Measurements from ENCODE around the gene ATP5MG. TPM values are rescaled to one million over a fixed set of nuclear protein-coding genes. Genes with fewer than 3 reads are reported as not detected.
"Not testable (repeated sequence)": the region's sequence is repeated elsewhere in the genome, so short reads cannot be mapped to it uniquely, and the experiment has no call there.

ATP5MG gene
- total and polyA plus RNA-seq, 5 donors from 2014 or later: 154 to 706 (median 676) TPM

DNA sequence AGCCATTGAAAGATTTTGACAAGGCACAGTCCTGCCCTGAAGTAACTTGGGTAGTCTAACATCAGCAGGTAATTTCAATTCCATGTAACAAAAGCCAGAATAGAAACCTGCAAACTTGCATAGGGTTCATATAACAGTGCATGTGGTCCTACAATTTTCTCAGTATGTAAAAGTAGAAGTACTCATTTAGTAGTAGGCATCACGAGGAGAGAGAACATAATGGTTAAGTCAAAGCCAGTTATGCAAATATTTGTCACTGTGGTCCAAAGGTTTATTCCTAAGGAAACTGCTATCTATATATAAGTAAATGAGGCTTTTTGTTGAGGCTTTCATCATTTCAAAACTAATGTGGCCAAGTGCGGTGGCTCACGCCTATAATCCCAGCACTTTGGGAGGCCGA lies 10.1 kb downstream of the ATP5MG start:
- peaks cover 26% of the 10 kb centered on the region for H3K36me3 Mint-ChIP-seq
- H3K4me1 Mint-ChIP-seq: peaks cover 4 to 16% (median 11%) of the 10 kb centered on the region in 4 donors
- Histone ChIP-seq H3K27me3 (ENCODE audit: control insufficient read depth, insufficient read depth, low read length) (no peaks in the 10 kb centered on the region), H3K27ac (ENCODE audit: insufficient read depth, low read length, poor library complexity, severe bottlenecking) (no peak overlapping the region), H3K9me3 (ENCODE audit: control insufficient read depth in 2 of 2, low read length in 2 of 2) (no peaks in the 10 kb centered on the region), H3K4me1 (ENCODE audit: control insufficient read depth, insufficient read depth, low read length, poor library complexity, severe bottlenecking) (no peaks in the 10 kb centered on the region), H3K36me3 (ENCODE audit: control insufficient read depth, insufficient read depth, low read length) (peaks cover 38% of the 10 kb centered on the region), H3K4me3 (ENCODE audit: low read depth, low read length) (no peak overlapping the region)
- peak overlapping the region in 1 of 4 donors; percentile 8 for H3K4me3 Mint-ChIP-seq
- H3K9me3 Mint-ChIP-seq: no peaks in the 10 kb centered on the region
- ATAC-seq (ENCODE audit: low read depth in 2 of 2) (no peak), DNase-seq (no peak)
- H3K27me3 Mint-ChIP-seq: no peaks in the 10 kb centered on the region
- no peak overlapping the region for H3K27ac Mint-ChIP-seq

DNA sequence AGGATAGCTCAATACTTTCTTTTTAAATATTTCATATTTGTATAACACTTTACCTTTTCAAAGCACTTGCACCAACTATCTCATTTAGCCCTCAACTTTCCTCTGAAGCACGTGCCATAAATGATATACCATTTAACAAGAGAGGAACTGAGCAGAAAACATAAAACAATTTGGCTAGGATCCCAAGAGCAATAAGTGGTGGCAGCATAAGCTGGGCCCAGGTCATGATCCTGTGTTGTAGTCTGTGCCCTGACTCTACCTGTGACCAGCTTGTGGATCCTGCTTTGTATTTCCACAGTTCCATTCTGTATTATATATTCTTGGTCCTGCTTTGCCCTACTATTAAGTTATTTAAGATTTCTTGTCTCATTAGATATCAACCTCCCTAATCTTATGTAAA lies 11.5 kb downstream of the ATP5MG start:
- H3K9me3 Mint-ChIP-seq: no peaks in the 10 kb centered on the region
- Histone ChIP-seq H3K27ac (ENCODE audit: insufficient read depth, low read length, poor library complexity, severe bottlenecking) (peak overlapping the region; percentile 19), H3K4me3 (ENCODE audit: low read depth, low read length) (no peak overlapping the region), H3K4me1 (ENCODE audit: control insufficient read depth, insufficient read depth, low read length, poor library complexity, severe bottlenecking) (no peaks in the 10 kb centered on the region), H3K9me3 (ENCODE audit: control insufficient read depth in 2 of 2, low read length in 2 of 2) (no peaks in the 10 kb centered on the region), H3K36me3 (ENCODE audit: control insufficient read depth, insufficient read depth, low read length) (peaks cover 26% of the 10 kb centered on the region), H3K27me3 (ENCODE audit: control insufficient read depth, insufficient read depth, low read length) (no peaks in the 10 kb centered on the region)
- H3K27me3 Mint-ChIP-seq: no peaks in the 10 kb centered on the region
- no peak overlapping the region for H3K4me3 Mint-ChIP-seq
- no peak for ATAC-seq (ENCODE audit: low read depth in 2 of 2)
- no peak for DNase-seq
- peak overlapping the region in 2 of 3 donors; percentile 4 to 76 for H3K27ac Mint-ChIP-seq
- peaks cover 19% of the 10 kb centered on the region for H3K36me3 Mint-ChIP-seq
- H3K4me1 Mint-ChIP-seq: peaks cover 4 to 12% (median 9%) of the 10 kb centered on the region in 4 donors

DNA sequence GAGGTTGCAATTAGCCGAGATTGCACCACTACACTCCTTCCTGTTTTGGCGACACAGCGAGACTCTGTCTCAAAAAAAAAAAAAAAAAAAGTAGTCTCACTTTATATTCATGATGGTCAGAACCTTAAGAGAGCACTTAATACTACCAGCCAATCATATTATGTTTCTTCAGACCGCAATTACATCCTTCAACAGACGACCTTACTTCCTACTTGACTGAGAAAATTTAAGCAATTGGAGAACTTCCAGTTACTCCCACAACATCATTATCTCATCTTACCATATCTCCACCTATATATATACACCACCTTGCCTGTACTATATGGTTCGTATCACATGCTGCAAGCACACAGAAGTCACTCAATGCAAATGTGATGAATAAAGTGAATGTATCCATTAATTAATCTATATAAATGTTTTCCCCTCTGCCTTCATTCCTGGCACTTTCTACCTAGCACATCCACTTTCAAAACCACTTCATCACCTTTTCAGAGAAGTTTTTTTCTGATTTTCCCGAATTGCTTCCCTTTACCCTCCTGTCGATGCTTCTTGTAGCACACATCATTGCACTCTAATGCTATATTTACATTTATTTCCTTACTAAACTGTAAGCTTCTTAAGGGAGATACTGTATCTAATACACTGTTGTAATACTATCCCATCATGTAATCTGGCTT lies 13.8 kb downstream of the ATP5MG start:
- ATAC-seq (ENCODE audit: low read depth in 2 of 2): no peak

DNA sequence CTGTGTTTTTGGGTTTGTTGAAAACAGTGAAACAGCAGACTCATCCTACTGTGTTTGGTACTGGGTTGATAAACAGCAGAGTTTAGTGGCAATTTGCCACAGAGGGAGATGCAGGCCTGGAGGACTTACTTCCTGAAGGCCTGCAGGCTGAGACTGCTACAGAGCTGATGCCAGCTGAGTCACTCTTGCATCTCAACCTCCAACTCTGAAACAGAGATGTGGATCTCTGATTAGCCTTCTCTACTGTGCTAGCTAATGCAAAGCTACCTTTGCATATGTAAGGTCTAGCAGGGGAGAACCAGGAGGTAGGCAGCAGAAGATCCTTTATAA lies 14.3 kb downstream of the ATP5MG start:
- H3K27me3 ChIP-seq (ENCODE audit: control insufficient read depth, insufficient read depth, low read length): no peaks in the 10 kb centered on the region
- Mint-ChIP-seq H3K9me3 (no peaks in the 10 kb centered on the region), H3K4me1 (peaks cover 0 to 8% (median 4%) of the 10 kb centered on the region in 4 donors), H3K27me3 (no peaks in the 10 kb centered on the region), H3K27ac (no peak overlapping the region), H3K4me3 (no peak overlapping the region), H3K36me3 (peaks cover 11% of the 10 kb centered on the region)
- peaks cover 12% of the 10 kb centered on the region for H3K36me3 ChIP-seq (ENCODE audit: control insufficient read depth, insufficient read depth, low read length)
- ATAC-seq (ENCODE audit: low read depth in 2 of 2): peak; percentile 65 to 76
- H3K4me3 ChIP-seq (ENCODE audit: low read depth, low read length): no peak overlapping the region
- no peaks in the 10 kb centered on the region for H3K4me1 ChIP-seq (ENCODE audit: control insufficient read depth, insufficient read depth, low read length, poor library complexity, severe bottlenecking)
- H3K27ac ChIP-seq (ENCODE audit: insufficient read depth, low read length, poor library complexity, severe bottlenecking): no peak overlapping the region
- H3K9me3 ChIP-seq (ENCODE audit: control insufficient read depth in 2 of 2, low read length in 2 of 2): no peaks in the 10 kb centered on the region
- DNase-seq: peak in 1 of 3 donors; percentile 39

More for the DNA sequence above, 13.8 kb downstream of the ATP5MG start:
- no peak overlapping the region for H3K27ac Mint-ChIP-seq
- H3K27me3 ChIP-seq (ENCODE audit: control insufficient read depth, insufficient read depth, low read length): no peaks in the 10 kb centered on the region
- no peaks in the 10 kb centered on the region for H3K9me3 ChIP-seq (ENCODE audit: control insufficient read depth in 2 of 2, low read length in 2 of 2)
- H3K36me3 ChIP-seq (ENCODE audit: control insufficient read depth, insufficient read depth, low read length): peaks cover 15% of the 10 kb centered on the region
- H3K27me3 Mint-ChIP-seq: no peaks in the 10 kb centered on the region
- no peak overlapping the region for H3K4me3 ChIP-seq (ENCODE audit: low read depth, low read length)
- no peak overlapping the region for H3K4me3 Mint-ChIP-seq
- no peaks in the 10 kb centered on the region for H3K4me1 ChIP-seq (ENCODE audit: control insufficient read depth, insufficient read depth, low read length, poor library complexity, severe bottlenecking)
- H3K36me3 Mint-ChIP-seq: peaks cover 16% of the 10 kb centered on the region
- H3K27ac ChIP-seq (ENCODE audit: insufficient read depth, low read length, poor library complexity, severe bottlenecking): no peak overlapping the region
- H3K9me3 Mint-ChIP-seq: no peaks in the 10 kb centered on the region
- no peak for DNase-seq
- peaks cover 4 to 13% (median 4%) of the 10 kb centered on the region in 4 donors for H3K4me1 Mint-ChIP-seq

DNA sequence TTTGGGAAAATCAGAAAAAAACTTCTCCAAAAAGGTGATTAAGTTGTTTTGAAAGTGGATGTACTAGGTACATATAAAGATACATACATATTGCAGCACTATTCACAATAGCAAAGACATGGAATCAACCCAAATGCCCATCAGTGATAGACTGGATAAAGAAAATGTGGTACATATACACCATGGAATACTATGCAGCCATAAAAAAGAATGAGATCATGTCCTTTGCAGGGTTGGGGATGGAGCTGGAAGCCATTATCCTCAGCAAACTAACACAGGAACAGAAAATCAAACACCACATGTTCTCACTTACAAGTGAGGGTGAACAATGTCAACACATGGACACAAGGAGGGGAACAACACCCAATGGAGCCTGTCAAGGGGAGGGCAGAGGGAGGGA lies 15.5 kb downstream of the ATP5MG start:
- not testable (repeated sequence) for H3K27ac ChIP-seq (ENCODE audit: insufficient read depth, low read length, poor library complexity, severe bottlenecking); H3K27me3 Mint-ChIP-seq; H3K4me3 ChIP-seq (ENCODE audit: low read depth, low read length); H3K27ac Mint-ChIP-seq; H3K4me1 ChIP-seq (ENCODE audit: control insufficient read depth, insufficient read depth, low read length, poor library complexity, severe bottlenecking); H3K4me3 Mint-ChIP-seq; ATAC-seq (ENCODE audit: low read depth in 2 of 2); H3K9me3 Mint-ChIP-seq; H3K27me3 ChIP-seq (ENCODE audit: control insufficient read depth, insufficient read depth, low read length); DNase-seq; H3K9me3 ChIP-seq (ENCODE audit: control insufficient read depth in 2 of 2, low read length in 2 of 2); H3K4me1 Mint-ChIP-seq; H3K36me3 Mint-ChIP-seq
- H3K36me3 ChIP-seq (ENCODE audit: control insufficient read depth, insufficient read depth, low read length): peaks cover 12% of the 10 kb centered on the region

DNA sequence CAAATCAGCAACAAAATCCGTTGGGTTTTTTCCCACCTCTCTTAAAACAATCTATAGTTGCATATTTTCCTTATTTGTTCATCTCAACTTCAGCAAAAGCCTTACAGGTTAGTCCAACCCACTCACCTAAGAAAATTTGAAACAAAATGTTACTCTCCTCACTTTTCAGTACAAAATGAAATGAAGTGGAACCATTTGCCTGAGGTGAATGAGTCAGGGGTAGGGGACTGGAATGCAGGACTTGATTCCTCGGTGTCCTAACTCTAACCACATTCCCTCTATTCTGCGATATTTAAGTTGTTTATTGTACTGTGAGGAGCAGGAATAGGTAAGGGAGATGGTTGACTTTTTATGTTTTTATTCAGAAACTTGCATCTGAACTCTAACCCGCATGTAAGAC lies 16.4 kb downstream of the ATP5MG start:
- Histone ChIP-seq H3K9me3 (ENCODE audit: control insufficient read depth in 2 of 2, low read length in 2 of 2) (no peaks in the 10 kb centered on the region), H3K4me1 (ENCODE audit: control insufficient read depth, insufficient read depth, low read length, poor library complexity, severe bottlenecking) (no peaks in the 10 kb centered on the region), H3K27me3 (ENCODE audit: control insufficient read depth, insufficient read depth, low read length) (no peaks in the 10 kb centered on the region), H3K4me3 (ENCODE audit: low read depth, low read length) (no peak overlapping the region), H3K36me3 (ENCODE audit: control insufficient read depth, insufficient read depth, low read length) (peaks cover 12% of the 10 kb centered on the region), H3K27ac (ENCODE audit: insufficient read depth, low read length, poor library complexity, severe bottlenecking) (no peak overlapping the region)
- Mint-ChIP-seq H3K4me1 (peaks cover 0 to 6% (median 2%) of the 10 kb centered on the region in 4 donors), H3K4me3 (no peak overlapping the region), H3K27ac (peak overlapping the region in 1 of 3 donors; percentile 11), H3K9me3 (no peaks in the 10 kb centered on the region), H3K36me3 (peaks cover 6% of the 10 kb centered on the region), H3K27me3 (no peaks in the 10 kb centered on the region)
- no peak for DNase-seq
- no peak for ATAC-seq (ENCODE audit: low read depth in 2 of 2)

DNA sequence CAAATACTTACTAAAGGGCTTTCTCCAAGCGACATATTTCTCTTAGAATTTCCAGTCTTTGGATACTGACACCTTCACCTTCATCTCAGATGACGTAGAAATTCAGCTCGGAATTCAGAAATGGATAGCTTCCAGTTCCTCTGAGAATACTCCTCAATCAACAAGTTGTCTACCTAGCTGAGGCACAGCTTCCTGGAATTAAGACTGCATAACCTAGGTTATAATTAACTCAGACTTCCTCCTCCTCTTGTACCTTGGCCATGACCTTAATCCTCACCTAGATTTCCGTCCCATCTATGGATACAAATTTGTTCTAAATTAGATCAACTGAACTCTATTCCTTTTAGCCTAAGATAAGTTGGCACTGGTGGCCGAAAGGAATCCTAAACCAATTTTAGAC lies 17.4 kb downstream of the ATP5MG start:
- Mint-ChIP-seq H3K4me1 (peaks cover 0 to 3% (median 0%) of the 10 kb centered on the region in 4 donors), H3K4me3 (no peak overlapping the region), H3K27me3 (no peaks in the 10 kb centered on the region), H3K27ac (no peak overlapping the region), H3K36me3 (no peaks in the 10 kb centered on the region), H3K9me3 (no peaks in the 10 kb centered on the region)
- ATAC-seq (ENCODE audit: low read depth in 2 of 2): no peak
- no peaks in the 10 kb centered on the region for H3K4me1 ChIP-seq (ENCODE audit: control insufficient read depth, insufficient read depth, low read length, poor library complexity, severe bottlenecking)
- peaks cover 7% of the 10 kb centered on the region for H3K36me3 ChIP-seq (ENCODE audit: control insufficient read depth, insufficient read depth, low read length)
- DNase-seq: no peak
- H3K4me3 ChIP-seq (ENCODE audit: low read depth, low read length): no peak overlapping the region
- no peak overlapping the region for H3K27ac ChIP-seq (ENCODE audit: insufficient read depth, low read length, poor library complexity, severe bottlenecking)
- H3K9me3 ChIP-seq (ENCODE audit: control insufficient read depth in 2 of 2, low read length in 2 of 2): no peaks in the 10 kb centered on the region
- H3K27me3 ChIP-seq (ENCODE audit: control insufficient read depth, insufficient read depth, low read length): no peaks in the 10 kb centered on the region

DNA sequence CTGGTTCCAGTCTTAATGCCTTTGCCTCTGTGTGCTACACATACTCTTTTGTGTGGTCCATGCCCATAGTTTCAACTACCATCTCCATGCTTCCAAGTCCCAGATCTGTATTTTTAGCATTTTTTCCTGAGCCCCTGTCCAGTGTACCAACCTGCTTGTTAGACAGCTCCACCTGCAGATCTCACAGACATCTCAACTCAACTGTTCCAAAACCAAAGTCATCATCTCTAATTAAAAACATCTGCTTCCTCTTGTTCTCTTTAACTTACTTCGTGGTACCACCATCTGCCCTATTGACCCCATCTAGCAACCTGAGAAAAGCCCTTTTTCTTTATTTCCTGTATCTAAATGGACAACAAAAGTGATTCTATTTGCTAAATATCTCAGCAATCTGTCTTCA lies 26.3 kb downstream of the ATP5MG start:
- ATAC-seq (ENCODE audit: low read depth in 2 of 2) (peak in 1 of 2 donors; percentile 14), DNase-seq (no peak)
- Histone ChIP-seq H3K36me3 (ENCODE audit: control insufficient read depth, insufficient read depth, low read length) (no peaks in the 10 kb centered on the region), H3K4me3 (ENCODE audit: low read depth, low read length) (no peak overlapping the region), H3K4me1 (ENCODE audit: control insufficient read depth, insufficient read depth, low read length, poor library complexity, severe bottlenecking) (no peaks in the 10 kb centered on the region), H3K27me3 (ENCODE audit: control insufficient read depth, insufficient read depth, low read length) (no peaks in the 10 kb centered on the region), H3K27ac (ENCODE audit: insufficient read depth, low read length, poor library complexity, severe bottlenecking) (no peak overlapping the region), H3K9me3 (ENCODE audit: control insufficient read depth in 2 of 2, low read length in 2 of 2) (no peaks in the 10 kb centered on the region)
- Mint-ChIP-seq H3K9me3 (no peaks in the 10 kb centered on the region), H3K4me1 (peaks cover 0 to 6% (median 0%) of the 10 kb centered on the region in 4 donors), H3K36me3 (peaks cover 4% of the 10 kb centered on the region), H3K27ac (no peak overlapping the region), H3K27me3 (no peaks in the 10 kb centered on the region), H3K4me3 (no peak overlapping the region)
